ENCODE measurements around the gene KAT6B. TPM values are rescaled to one million over a fixed set of nuclear protein-coding genes. Genes with fewer than 3 reads are reported as not detected.

Gene KAT6B
- total and polyA plus RNA-seq, 8 donors = 3.7 to 109 (median 34.3) TPM

DNA sequence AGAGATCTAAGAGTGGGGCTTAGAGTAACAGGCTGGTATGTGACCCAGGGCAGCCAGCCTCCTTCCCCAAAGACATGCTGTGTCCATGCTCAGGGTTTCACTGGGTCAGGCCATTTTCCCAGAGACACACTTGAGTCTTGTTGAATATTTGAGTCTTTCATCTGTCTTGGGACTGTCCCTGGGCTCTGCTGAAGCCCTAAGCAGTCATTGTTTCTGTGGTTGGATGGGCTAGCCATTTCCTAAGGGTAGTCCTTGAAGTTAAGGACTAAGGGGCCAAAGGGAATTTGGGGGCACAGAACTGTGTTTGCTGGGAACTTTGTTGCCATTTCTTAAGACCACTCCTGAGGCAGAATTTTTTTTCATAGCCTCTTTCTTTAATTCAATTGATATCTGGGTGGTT, 186.6 kb downstream of the KAT6B start:
- no peaks in the 10 kb centered on the region for H3K27me3 ChIP-seq
- TF ChIP-seq, protein P1, sequence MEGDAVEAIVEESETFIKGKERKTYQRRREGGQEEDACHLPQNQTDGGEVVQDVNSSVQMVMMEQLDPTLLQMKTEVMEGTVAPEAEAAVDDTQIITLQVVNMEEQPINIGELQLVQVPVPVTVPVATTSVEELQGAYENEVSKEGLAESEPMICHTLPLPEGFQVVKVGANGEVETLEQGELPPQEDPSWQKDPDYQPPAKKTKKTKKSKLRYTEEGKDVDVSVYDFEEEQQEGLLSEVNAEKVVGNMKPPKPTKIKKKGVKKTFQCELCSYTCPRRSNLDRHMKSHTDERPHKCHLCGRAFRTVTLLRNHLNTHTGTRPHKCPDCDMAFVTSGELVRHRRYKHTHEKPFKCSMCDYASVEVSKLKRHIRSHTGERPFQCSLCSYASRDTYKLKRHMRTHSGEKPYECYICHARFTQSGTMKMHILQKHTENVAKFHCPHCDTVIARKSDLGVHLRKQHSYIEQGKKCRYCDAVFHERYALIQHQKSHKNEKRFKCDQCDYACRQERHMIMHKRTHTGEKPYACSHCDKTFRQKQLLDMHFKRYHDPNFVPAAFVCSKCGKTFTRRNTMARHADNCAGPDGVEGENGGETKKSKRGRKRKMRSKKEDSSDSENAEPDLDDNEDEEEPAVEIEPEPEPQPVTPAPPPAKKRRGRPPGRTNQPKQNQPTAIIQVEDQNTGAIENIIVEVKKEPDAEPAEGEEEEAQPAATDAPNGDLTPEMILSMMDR (IDR thresholded peaks at IDR 0.05) = no peak
- TF ChIP-seq POLR2A (IDR thresholded peaks at IDR 0.05) = no peak
- no peak for TF ChIP-seq EP300 (IDR thresholded peaks at IDR 0.05)
- TF ChIP-seq POLR2AphosphoS5 (IDR thresholded peaks at IDR 0.05) = no peak
- no peaks in the 10 kb centered on the region for H3K9me3 ChIP-seq
- peaks cover 0 to 20% (median 13%) of the 10 kb centered on the region in 4 donors for H3K36me3 ChIP-seq
- peak overlapping the region in 1 of 5 donors; percentile 37 for H3K27ac ChIP-seq
- H3K4me3 ChIP-seq = no peak overlapping the region
- intact Hi-C loops (cut with DNase I; ENCODE audit: low total_unique reads) = no loop called here
- DNase-seq = no peak
- peaks cover 3 to 47% (median 26%) of the 10 kb centered on the region in 4 donors for H3K4me1 ChIP-seq

DNA sequence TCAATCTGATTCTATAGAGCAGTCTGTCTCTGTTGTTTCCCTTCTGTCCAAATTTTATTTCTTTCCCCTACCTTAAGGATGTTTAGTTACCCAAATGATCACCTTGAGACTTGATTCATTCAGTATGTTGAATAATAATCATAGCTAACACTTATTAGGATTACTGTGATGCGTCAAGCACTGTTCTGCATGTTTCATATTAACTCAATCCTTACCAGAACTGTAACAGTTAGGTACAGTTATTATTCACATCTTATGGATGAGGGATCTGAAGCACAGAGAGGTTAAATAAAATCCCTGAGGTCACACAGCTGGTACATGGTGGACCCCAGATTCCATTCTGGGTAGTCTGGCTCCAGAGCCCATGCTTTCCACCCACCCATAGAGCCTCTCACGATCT, 187.1 kb downstream of the KAT6B start:
- peak overlapping the region in 1 of 5 donors; percentile 37 for H3K27ac ChIP-seq
- 85 to 93% (median 87%) methylated on average over 2 of the region's 2 CpGs for WGBS, 5 donors
- no peak for DNase-seq

DNA sequence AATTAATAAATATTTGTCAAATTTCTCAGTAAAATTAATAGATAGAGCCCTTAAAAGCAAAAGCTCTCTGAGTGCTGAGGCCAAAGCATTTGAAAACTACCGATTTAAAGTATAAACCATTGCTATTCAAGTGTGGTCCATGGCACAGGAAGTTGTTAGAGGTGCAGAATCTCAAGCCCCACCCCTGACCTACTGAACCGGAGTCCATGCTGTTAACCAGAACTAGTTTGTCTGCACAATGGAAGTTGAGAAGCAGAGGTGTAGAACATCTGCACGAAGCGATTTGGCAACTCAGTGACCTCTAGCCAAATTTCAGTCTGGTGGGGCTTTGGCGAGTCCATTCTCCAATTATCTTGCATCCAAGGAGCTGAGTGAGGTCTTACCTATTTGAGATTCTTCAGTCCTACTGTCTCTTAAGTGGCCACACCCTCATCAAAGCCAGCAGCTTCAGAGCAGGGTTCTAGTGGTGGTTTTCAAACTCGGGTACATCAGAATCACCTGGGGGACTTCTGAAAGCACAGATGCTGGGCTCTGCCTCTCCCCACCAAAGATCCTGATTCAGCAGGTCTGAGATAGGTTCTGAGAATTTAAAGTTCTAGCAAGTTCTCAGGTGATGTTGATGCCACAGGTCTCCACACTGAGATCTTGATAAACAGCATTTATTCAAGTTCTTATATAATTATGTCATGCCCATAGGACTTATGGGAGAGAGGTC, 188.3 kb downstream of the KAT6B start:
- DNase-seq = no peak
- Histone ChIP-seq H3K9me3 (no peaks in the 10 kb centered on the region), H3K4me3 (no peak overlapping the region), H3K27ac (peak overlapping the region in 1 of 5 donors; percentile 7), H3K36me3 (peaks cover 0 to 27% (median 16%) of the 10 kb centered on the region in 4 donors), H3K27me3 (no peaks in the 10 kb centered on the region), H3K4me1 (peaks cover 3 to 49% (median 32%) of the 10 kb centered on the region in 4 donors)
- intact Hi-C loops (cut with DNase I; ENCODE audit: low total_unique reads) = no loop called here
- WGBS, 5 donors = 75 to 88% (median 85%) methylated on average over 6 of the region's 6 CpGs
- TF ChIP-seq POLR2A (IDR thresholded peaks at IDR 0.05) (no peak), POLR2AphosphoS5 (IDR thresholded peaks at IDR 0.05) (no peak), EP300 (IDR thresholded peaks at IDR 0.05) (no peak)
- TF ChIP-seq, protein P1 (IDR thresholded peaks at IDR 0.05) = no peak

More for the DNA sequence above, 187.1 kb downstream of the KAT6B start:
- Histone ChIP-seq H3K9me3 (no peaks in the 10 kb centered on the region), H3K27me3 (no peaks in the 10 kb centered on the region), H3K4me3 (no peak overlapping the region), H3K36me3 (peaks cover 0 to 25% (median 16%) of the 10 kb centered on the region in 4 donors), H3K4me1 (peaks cover 3 to 43% (median 25%) of the 10 kb centered on the region in 4 donors)
- TF ChIP-seq, protein P1 (IDR thresholded peaks at IDR 0.05) = no peak
- TF ChIP-seq EP300 (IDR thresholded peaks at IDR 0.05) = no peak
- TF ChIP-seq POLR2A (IDR thresholded peaks at IDR 0.05) = no peak
- TF ChIP-seq POLR2AphosphoS5 (IDR thresholded peaks at IDR 0.05) = no peak
- intact Hi-C loops (cut with DNase I; ENCODE audit: low total_unique reads) = no loop called here

DNA sequence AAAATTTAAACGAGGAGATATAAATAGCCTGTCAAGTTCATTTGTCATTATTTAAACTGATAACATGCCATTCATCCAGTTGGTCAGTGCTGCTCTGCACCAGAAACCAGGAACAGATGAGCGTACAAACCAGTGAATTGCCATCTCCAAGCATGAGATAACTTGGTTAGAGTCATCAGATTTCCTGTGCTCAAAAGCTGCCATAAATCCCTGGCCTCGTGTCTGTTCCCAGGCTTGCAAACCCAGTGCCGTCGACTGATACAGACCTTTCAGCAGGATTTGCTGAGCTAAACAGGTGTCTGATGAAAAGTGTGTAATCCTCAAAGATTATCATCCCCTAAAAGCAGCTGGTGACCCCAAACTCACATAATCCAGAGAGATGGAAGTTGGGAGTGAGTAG, 189.0 kb downstream of the KAT6B start:
- no peaks in the 10 kb centered on the region for H3K27me3 ChIP-seq
- TF ChIP-seq POLR2A (IDR thresholded peaks at IDR 0.05) (no peak), EP300 (IDR thresholded peaks at IDR 0.05) (no peak)
- TF ChIP-seq, protein P1 (IDR thresholded peaks at IDR 0.05) = no peak

More for the DNA sequence above, 189.0 kb downstream of the KAT6B start:
- WGBS, 5 donors = 45 to 65% (median 56%) methylated on average over 5 of the region's 5 CpGs
- H3K9me3 ChIP-seq = no peaks in the 10 kb centered on the region
- peak overlapping the region in 1 of 5 donors; percentile 0 for H3K27ac ChIP-seq
- intact Hi-C loops (cut with DNase I; ENCODE audit: low total_unique reads) = no loop called here
- no peak overlapping the region for H3K4me3 ChIP-seq
- DNase-seq = no peak
- H3K36me3 ChIP-seq = peaks cover 0 to 29% (median 17%) of the 10 kb centered on the region in 4 donors
- H3K4me1 ChIP-seq = peaks cover 3 to 57% (median 36%) of the 10 kb centered on the region in 4 donors

Data from stomach (tissue), 9 donors.